ENCODE data around the gene HAO2.
"Not testable (repeated sequence)": the region's sequence is repeated elsewhere in the genome, so short reads cannot be mapped to it uniquely, and the experiment has no call there.

Gene HAO2

GRCh38 chr1:119345398-119345797 lies 23.2 kb upstream of the HAO2 start:
- Histone ChIP-seq H3K4me3 (ENCODE audit: low read depth, low read length) (no peak overlapping the region), H3K4me1 (ENCODE audit: control insufficient read depth, insufficient read depth, low read length) (peaks cover 36% of the 10 kb centered on the region), H3K9me3 (ENCODE audit: control insufficient read depth, insufficient read depth, low read depth, low read length) (peaks cover 23% of the 10 kb centered on the region), H3K27me3 (ENCODE audit: control insufficient read depth, insufficient read depth, low read length) (no peaks in the 10 kb centered on the region), H3K27ac (ENCODE audit: low read depth, low read length) (no peak overlapping the region), H3K36me3 (ENCODE audit: control insufficient read depth, insufficient read depth, low read length) (0 out of 2 replicates have a peak, but pooled peaks cover 3% of the 10 kb centered on the region), H3K9ac (ENCODE audit: low read length) (no peak overlapping the region)

- 0 out of 2 replicates have a peak overlapping the region, but pooled peaks have one; percentile 46 for H3K27ac ChIP-seq (ENCODE audit: low read depth, low read length)
- no peak overlapping the region for H3K4me3 ChIP-seq (ENCODE audit: low read depth, low read length)
- H3K9ac ChIP-seq (ENCODE audit: low read length), result no peak overlapping the region
- 0 out of 2 replicates have a peak, but pooled peaks cover 3% of the 10 kb centered on the region for H3K36me3 ChIP-seq (ENCODE audit: control insufficient read depth, insufficient read depth, low read length)
- H3K27me3 ChIP-seq (ENCODE audit: control insufficient read depth, insufficient read depth, low read length), result no peaks in the 10 kb centered on the region
- peaks cover 23% of the 10 kb centered on the region for H3K9me3 ChIP-seq (ENCODE audit: control insufficient read depth, insufficient read depth, low read depth, low read length)
- H3K4me1 ChIP-seq (ENCODE audit: control insufficient read depth, insufficient read depth, low read length), result peaks cover 14% of the 10 kb centered on the region; the same call in 1 of the 2 replicates
These were observed 20.7 kb upstream of the HAO2 start for GRCh38 chr1:119347858-119348257.

- no peak overlapping the region for H3K4me3 ChIP-seq (ENCODE audit: low read depth, low read length)
- peaks cover 21% of the 10 kb centered on the region for H3K9me3 ChIP-seq (ENCODE audit: control insufficient read depth, insufficient read depth, low read depth, low read length)
- 0 out of 2 replicates have a peak, but pooled peaks cover 3% of the 10 kb centered on the region for H3K36me3 ChIP-seq (ENCODE audit: control insufficient read depth, insufficient read depth, low read length)
- no peaks in the 10 kb centered on the region for H3K27me3 ChIP-seq (ENCODE audit: control insufficient read depth, insufficient read depth, low read length)
- no peak overlapping the region for H3K27ac ChIP-seq (ENCODE audit: low read depth, low read length)
- no peak overlapping the region for H3K9ac ChIP-seq (ENCODE audit: low read length)
- H3K4me1 ChIP-seq (ENCODE audit: control insufficient read depth, insufficient read depth, low read length), result peaks cover 10% of the 10 kb centered on the region; the same call in 1 of the 2 replicates
These were observed 19.6 kb upstream of the HAO2 start for GRCh38 chr1:119348941-119349340.

- not testable (repeated sequence) for H3K9ac ChIP-seq (ENCODE audit: low read length); H3K9me3 ChIP-seq (ENCODE audit: control insufficient read depth, insufficient read depth, low read depth, low read length); H3K4me3 ChIP-seq (ENCODE audit: low read depth, low read length); H3K27ac ChIP-seq (ENCODE audit: low read depth, low read length); H3K27me3 ChIP-seq (ENCODE audit: control insufficient read depth, insufficient read depth, low read length); H3K36me3 ChIP-seq (ENCODE audit: control insufficient read depth, insufficient read depth, low read length)
- H3K4me1 ChIP-seq (ENCODE audit: control insufficient read depth, insufficient read depth, low read length), result peaks cover 15% of the 10 kb centered on the region; the same call in 1 of the 2 replicates
These were observed 17.7 kb upstream of the HAO2 start for GRCh38 chr1:119350866-119351265.

GRCh38 chr1:119351997-119352396 lies 16.6 kb upstream of the HAO2 start:
- Histone ChIP-seq H3K4me3 (ENCODE audit: low read depth, low read length) (no peak overlapping the region), H3K9me3 (ENCODE audit: control insufficient read depth, insufficient read depth, low read depth, low read length) (peaks cover 7% of the 10 kb centered on the region), H3K27me3 (ENCODE audit: control insufficient read depth, insufficient read depth, low read length) (no peaks in the 10 kb centered on the region), H3K9ac (ENCODE audit: low read length) (no peak overlapping the region), H3K27ac (ENCODE audit: low read depth, low read length) (no peak overlapping the region), H3K4me1 (ENCODE audit: control insufficient read depth, insufficient read depth, low read length) (peaks cover 14% of the 10 kb centered on the region; the same call in 1 of the 2 replicates), H3K36me3 (ENCODE audit: control insufficient read depth, insufficient read depth, low read length) (no peaks in the 10 kb centered on the region)

GRCh38 chr1:119353836-119354235 lies 14.7 kb upstream of the HAO2 start:
- H3K4me1 ChIP-seq (ENCODE audit: control insufficient read depth, insufficient read depth, low read length), result peaks cover 4% of the 10 kb centered on the region; the same call in 1 of the 2 replicates
- H3K36me3 ChIP-seq (ENCODE audit: control insufficient read depth, insufficient read depth, low read length), result no peaks in the 10 kb centered on the region
- peaks cover 2% of the 10 kb centered on the region; the same call in 1 of the 2 replicates for H3K9me3 ChIP-seq (ENCODE audit: control insufficient read depth, insufficient read depth, low read depth, low read length)
- H3K27me3 ChIP-seq (ENCODE audit: control insufficient read depth, insufficient read depth, low read length), result no peaks in the 10 kb centered on the region
- no peak overlapping the region for H3K27ac ChIP-seq (ENCODE audit: low read depth, low read length)
- no peak overlapping the region for H3K4me3 ChIP-seq (ENCODE audit: low read depth, low read length)
- H3K9ac ChIP-seq (ENCODE audit: low read length), result no peak overlapping the region

- Histone ChIP-seq H3K9me3 (ENCODE audit: control insufficient read depth, insufficient read depth, low read depth, low read length) (no peaks in the 10 kb centered on the region), H3K27me3 (ENCODE audit: control insufficient read depth, insufficient read depth, low read length) (no peaks in the 10 kb centered on the region), H3K4me1 (ENCODE audit: control insufficient read depth, insufficient read depth, low read length) (peaks cover 8% of the 10 kb centered on the region), H3K9ac (ENCODE audit: low read length) (no peak overlapping the region), H3K36me3 (ENCODE audit: control insufficient read depth, insufficient read depth, low read length) (no peaks in the 10 kb centered on the region), H3K4me3 (ENCODE audit: low read depth, low read length) (no peak overlapping the region), H3K27ac (ENCODE audit: low read depth, low read length) (no peak overlapping the region)
These were observed 9.9 kb upstream of the HAO2 start for GRCh38 chr1:119358636-119359035.

- Histone ChIP-seq H3K36me3 (ENCODE audit: control insufficient read depth, insufficient read depth, low read length) (no peaks in the 10 kb centered on the region), H3K4me1 (ENCODE audit: control insufficient read depth, insufficient read depth, low read length) (peaks cover 4% of the 10 kb centered on the region; the same call in 1 of the 2 replicates), H3K27ac (ENCODE audit: low read depth, low read length) (no peak overlapping the region), H3K4me3 (ENCODE audit: low read depth, low read length) (no peak overlapping the region), H3K9ac (ENCODE audit: low read length) (no peak overlapping the region), H3K27me3 (ENCODE audit: control insufficient read depth, insufficient read depth, low read length) (no peaks in the 10 kb centered on the region), H3K9me3 (ENCODE audit: control insufficient read depth, insufficient read depth, low read depth, low read length) (no peaks in the 10 kb centered on the region)
These were observed 8.9 kb upstream of the HAO2 start for GRCh38 chr1:119359730-119360129.

- Histone ChIP-seq H3K4me1 (ENCODE audit: control insufficient read depth, insufficient read depth, low read length) (peaks cover 4% of the 10 kb centered on the region; the same call in 1 of the 2 replicates), H3K27me3 (ENCODE audit: control insufficient read depth, insufficient read depth, low read length) (no peaks in the 10 kb centered on the region), H3K27ac (ENCODE audit: low read depth, low read length) (no peak overlapping the region), H3K9me3 (ENCODE audit: control insufficient read depth, insufficient read depth, low read depth, low read length) (no peaks in the 10 kb centered on the region), H3K9ac (ENCODE audit: low read length) (no peak overlapping the region), H3K36me3 (ENCODE audit: control insufficient read depth, insufficient read depth, low read length) (no peaks in the 10 kb centered on the region), H3K4me3 (ENCODE audit: low read depth, low read length) (no peak overlapping the region)
These were observed 7.4 kb upstream of the HAO2 start for GRCh38 chr1:119361205-119361604.

- Histone ChIP-seq H3K9ac (ENCODE audit: low read length) (no peak overlapping the region), H3K27ac (ENCODE audit: low read depth, low read length) (no peak overlapping the region), H3K27me3 (ENCODE audit: control insufficient read depth, insufficient read depth, low read length) (no peaks in the 10 kb centered on the region), H3K36me3 (ENCODE audit: control insufficient read depth, insufficient read depth, low read length) (no peaks in the 10 kb centered on the region), H3K9me3 (ENCODE audit: control insufficient read depth, insufficient read depth, low read depth, low read length) (no peaks in the 10 kb centered on the region), H3K4me3 (ENCODE audit: low read depth, low read length) (no peak overlapping the region), H3K4me1 (ENCODE audit: control insufficient read depth, insufficient read depth, low read length) (peaks cover 4% of the 10 kb centered on the region; the same call in 1 of the 2 replicates)
These were observed 6.8 kb upstream of the HAO2 start for GRCh38 chr1:119361620-119362344.

GRCh38 chr1:119363162-119363561 lies 5.4 kb upstream of the HAO2 start:
- Histone ChIP-seq H3K4me1 (ENCODE audit: control insufficient read depth, insufficient read depth, low read length) (peaks cover 8% of the 10 kb centered on the region; the same call in 1 of the 2 replicates), H3K9me3 (ENCODE audit: control insufficient read depth, insufficient read depth, low read depth, low read length) (no peaks in the 10 kb centered on the region), H3K27me3 (ENCODE audit: control insufficient read depth, insufficient read depth, low read length) (no peaks in the 10 kb centered on the region), H3K36me3 (ENCODE audit: control insufficient read depth, insufficient read depth, low read length) (no peaks in the 10 kb centered on the region), H3K4me3 (ENCODE audit: low read depth, low read length) (no peak overlapping the region), H3K27ac (ENCODE audit: low read depth, low read length) (no peak overlapping the region), H3K9ac (ENCODE audit: low read length) (no peak overlapping the region)

All from HUES6 (cell line).